Prostate gland (tissue), 2 donors: ENCODE results near the gene TMEM132A.

Experiments used
- POLR2AphosphoS5 ChIP-seq: sonication (generic); formaldehyde crosslinking; IDR thresholded peaks from one replicate; pipeline ENCODE4 v1.6.1; 2017; ENCODE audit warnings: antibody characterized with exemption
- TF ChIP-seq, protein P1 (sequence below), 4 experiments: fragments of 200-600 bp in 2 of 4; fragments of 450-650 bp in 2 of 4; sonication (generic) in 2 of 4; IDR thresholded peaks; 1 replicate in 3 of 4; 2 replicates in 1 of 4; pipeline ENCODE4 v1.5.1; 2016 to 2019; ENCODE audit warnings: antibody characterized with exemption in 4 of 4, mild to moderate bottlenecking in 2 of 4, moderate library complexity in 2 of 4

DNA sequence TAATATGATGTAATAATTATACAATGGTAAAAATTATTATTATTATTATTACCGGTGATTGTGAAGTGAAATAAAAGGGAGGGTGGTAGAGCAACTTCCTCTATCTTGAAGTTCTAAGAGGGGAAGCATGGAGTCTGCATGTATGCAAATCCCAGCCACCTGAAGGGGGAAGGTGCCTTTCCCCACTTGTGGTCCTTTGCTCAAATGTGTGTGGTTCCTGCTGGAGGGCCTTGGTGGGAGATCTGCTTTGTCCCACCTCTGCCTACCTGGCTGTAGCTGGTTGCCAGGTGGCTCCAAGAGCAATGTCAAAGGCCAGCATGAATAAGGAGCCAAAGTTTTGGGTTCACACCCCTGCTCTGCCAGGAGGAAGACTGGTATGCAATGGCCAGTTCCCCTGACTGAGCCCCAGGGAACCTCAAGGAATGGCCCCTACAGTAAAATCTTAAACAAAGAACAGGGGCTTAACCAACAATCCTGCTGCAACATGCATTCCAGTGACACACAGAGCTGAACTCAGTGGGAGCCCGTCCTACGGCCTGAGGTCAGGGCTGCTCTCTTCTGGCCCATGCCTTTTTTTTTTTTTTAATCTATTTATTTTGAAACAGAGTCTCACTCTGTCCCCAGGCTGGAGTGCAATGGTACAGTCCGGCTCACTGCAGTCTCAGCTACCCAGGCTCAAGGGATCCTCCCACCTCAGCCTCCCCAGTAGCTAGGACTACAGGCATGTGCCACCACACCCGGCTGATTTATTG lies 8.5 kb downstream of the TMEM132A start:
- TF ChIP-seq, protein P1, sequence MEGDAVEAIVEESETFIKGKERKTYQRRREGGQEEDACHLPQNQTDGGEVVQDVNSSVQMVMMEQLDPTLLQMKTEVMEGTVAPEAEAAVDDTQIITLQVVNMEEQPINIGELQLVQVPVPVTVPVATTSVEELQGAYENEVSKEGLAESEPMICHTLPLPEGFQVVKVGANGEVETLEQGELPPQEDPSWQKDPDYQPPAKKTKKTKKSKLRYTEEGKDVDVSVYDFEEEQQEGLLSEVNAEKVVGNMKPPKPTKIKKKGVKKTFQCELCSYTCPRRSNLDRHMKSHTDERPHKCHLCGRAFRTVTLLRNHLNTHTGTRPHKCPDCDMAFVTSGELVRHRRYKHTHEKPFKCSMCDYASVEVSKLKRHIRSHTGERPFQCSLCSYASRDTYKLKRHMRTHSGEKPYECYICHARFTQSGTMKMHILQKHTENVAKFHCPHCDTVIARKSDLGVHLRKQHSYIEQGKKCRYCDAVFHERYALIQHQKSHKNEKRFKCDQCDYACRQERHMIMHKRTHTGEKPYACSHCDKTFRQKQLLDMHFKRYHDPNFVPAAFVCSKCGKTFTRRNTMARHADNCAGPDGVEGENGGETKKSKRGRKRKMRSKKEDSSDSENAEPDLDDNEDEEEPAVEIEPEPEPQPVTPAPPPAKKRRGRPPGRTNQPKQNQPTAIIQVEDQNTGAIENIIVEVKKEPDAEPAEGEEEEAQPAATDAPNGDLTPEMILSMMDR (IDR thresholded peaks at IDR 0.05) = no peak
- TF ChIP-seq POLR2AphosphoS5 = no peak
